ENCODE data around the gene PRAMEF6.
"Not testable (repeated sequence)": the region's sequence is repeated elsewhere in the genome, so short reads cannot be mapped to it uniquely, and the experiment has no call there.

Gene PRAMEF6

GRCh38 chr1:12947480-12947879 lies at the start of gene PRAMEF6:
TSS of gene PRAMEF6 (minus strand) at chr1:12947580. CDS start at chr1:12942518, 5,062 bp downstream.
- not testable (repeated sequence) for DNase-seq (ENCODE audit: low read depth)

- DNase-seq (ENCODE audit: low read depth): not testable (repeated sequence)
Measured at GRCh38 chr1:12924368-12924767, 23.0 kb downstream of the PRAMEF6 start.

DNA sequence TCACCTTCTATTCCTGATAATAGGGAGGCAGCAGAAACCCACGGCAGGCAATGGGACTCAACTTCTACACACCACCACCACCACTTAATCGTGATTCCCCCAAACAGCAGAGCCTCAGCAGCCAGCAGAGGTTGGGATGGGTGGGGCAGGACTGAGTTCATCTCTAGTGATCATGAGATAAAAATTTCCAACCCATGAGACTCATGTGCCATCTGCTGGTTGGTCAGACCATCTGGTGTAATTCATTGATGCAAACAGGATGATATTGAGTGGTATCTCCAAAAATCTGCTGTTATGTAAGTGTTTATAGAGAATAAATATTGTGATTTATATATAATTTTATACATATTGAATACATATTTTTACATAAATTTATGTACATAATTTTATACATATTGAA lies 25.6 kb downstream of the PRAMEF6 start:
- DNase-seq (ENCODE audit: low read depth): not testable (repeated sequence)

GRCh38 chr1:12916310-12916709 lies 31.1 kb downstream of the PRAMEF6 start, which contains the start of gene PRAMEF7:
TSS of gene PRAMEF7 (plus strand) at chr1:12916610. CDS start at chr1:12917693, 1,083 bp downstream.
- DNase-seq (ENCODE audit: low read depth): not testable (repeated sequence)

DNA sequence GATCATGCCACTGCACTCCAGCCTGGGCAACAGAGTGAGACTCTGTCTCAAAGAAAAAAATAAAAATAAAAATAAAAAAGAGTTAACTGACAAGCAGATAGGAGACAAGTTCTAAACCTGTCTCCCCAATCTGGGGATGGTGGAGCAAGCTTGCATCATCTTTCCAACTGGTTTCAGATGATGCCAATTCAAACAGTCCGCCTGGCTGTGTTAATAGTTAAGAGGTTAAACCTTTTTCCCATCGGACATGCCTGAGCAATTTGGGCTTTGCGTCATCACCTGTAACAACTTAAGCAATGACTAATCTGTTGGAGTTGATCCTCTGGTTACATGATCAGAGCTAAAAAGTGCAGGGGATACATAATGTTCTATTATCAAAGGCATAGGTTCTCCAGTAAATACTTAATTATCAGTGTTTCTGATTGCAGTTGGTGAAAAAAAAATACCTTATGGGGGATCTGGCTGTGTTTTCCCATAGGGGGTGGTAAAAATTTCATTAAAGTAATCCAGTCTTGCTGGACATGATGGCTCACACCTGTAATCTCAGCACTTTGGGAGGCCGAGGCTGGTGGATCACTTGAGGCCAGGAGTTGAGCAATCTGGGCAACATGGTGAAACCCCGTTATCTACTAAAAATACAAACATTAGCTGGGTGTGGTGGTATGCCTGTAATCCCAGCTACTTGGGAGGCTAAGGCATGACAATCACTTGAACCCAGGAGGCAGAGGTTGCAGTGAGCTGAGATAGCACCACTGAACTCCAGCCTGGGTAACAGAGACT lies 43.4 kb downstream of the PRAMEF6 start:
- DNase-seq (ENCODE audit: low read depth): not testable (repeated sequence)

DNA sequence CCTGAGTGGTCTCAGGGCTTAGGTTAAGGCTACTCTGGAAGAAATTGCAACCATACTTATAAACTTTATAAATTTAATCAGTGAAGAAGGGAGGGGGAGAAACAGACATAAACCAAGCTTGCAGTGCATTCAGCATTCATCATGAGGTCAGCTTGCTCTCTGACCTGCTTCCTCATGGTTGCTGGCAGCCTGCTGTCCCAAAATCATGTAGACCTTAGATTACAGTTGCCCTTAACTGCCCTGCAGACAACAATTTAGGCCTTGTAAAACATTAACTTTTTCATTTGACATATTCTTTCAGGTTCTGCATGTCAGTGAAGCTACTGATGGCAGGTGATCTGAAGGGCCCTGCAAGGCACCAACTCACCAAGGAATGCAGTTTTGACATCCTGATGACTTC lies 48.2 kb downstream of the PRAMEF6 start:
- DNase-seq (ENCODE audit: low read depth): not testable (repeated sequence)

DNA sequence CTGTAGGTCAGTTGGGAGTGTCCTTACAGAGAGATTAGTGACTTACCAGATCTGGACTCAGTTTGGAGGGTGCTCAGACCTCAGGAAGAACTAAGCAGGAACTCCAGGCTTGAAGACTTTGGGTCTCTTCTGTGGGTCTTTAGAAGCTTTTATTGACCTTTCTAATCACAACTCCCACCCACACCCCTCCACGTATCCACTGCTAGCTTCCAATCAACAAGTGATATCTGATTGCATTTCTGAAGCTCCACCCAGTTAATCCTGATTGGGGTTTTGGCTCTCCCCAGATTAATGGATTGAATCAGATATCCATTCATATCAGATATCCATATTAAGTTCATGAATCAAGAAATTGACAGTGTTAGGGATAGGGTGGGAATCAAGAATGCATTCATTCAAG lies 49.2 kb downstream of the PRAMEF6 start, which contains the start of gene PRAMEF10:
PRAMEF10 (minus strand) TSS at position 101 of the 400 bp plus-strand sequence. CDS start 2,423 bp downstream, outside the sequence.
- DNase-seq (ENCODE audit: low read depth): not testable (repeated sequence)
